Lower lobe of right lung (tissue), 2 donors: ENCODE data around the gene POLK. TPM values are rescaled to one million over a fixed set of nuclear protein-coding genes. Genes with fewer than 3 reads are reported as not detected.

Experiments
- ATAC-seq, 2 donors: fragments of 200-7000 bp; cut with Tn5 transposase; one replicate each; pipeline ENCODE4 v1.9.1; 2020 to 2022; ENCODE audit warnings: mild to moderate bottlenecking in 2 of 2, moderate library complexity in 2 of 2
- DNase-seq: peaks from one replicate; pipeline ENCODE4 v3.0.0-alpha.2; 2020
- H3K27ac ChIP-seq: fragments of 200-600 bp; one replicate; pipeline ENCODE4 v1.8.0; 2022
- H3K27me3 ChIP-seq: fragments of 200-600 bp; one replicate; pipeline ENCODE4 v1.8.0; 2022; ENCODE audit warnings: low read depth
- H3K36me3 ChIP-seq: fragments of 200-600 bp; one replicate; pipeline ENCODE4 v1.8.0; 2022; ENCODE audit warnings: mild to moderate bottlenecking
- H3K4me1 ChIP-seq: fragments of 200-600 bp; one replicate; pipeline ENCODE4 v1.8.0; 2022
- H3K4me3 ChIP-seq: fragments of 200-600 bp; one replicate; pipeline ENCODE4 v1.8.0; 2022; ENCODE audit warnings: mild to moderate bottlenecking
- H3K9me3 ChIP-seq: fragments of 200-600 bp; one replicate; pipeline ENCODE4 v1.8.0; 2022
- CTCF ChIP-seq: fragments of 200-600 bp; IDR thresholded peaks from one replicate; pipeline ENCODE4 v1.8.0; 2022; ENCODE audit warnings: antibody characterized with exemption, mild to moderate bottlenecking
- intact Hi-C: fragments of 100-400 bp; cut with DNase I; formaldehyde crosslinking; loops from one replicate; pipeline ENCODE4 v1.11.0; 2022
- total RNA-seq: library from RNA; stranded (reverse); fragmentation: NEBNext Ultra II Directional; extraction: Animal tissue kit (Norgen Biotek cat#: 25700); gene quantifications from one replicate; pipeline ENCODE4 v1.2.1, GENCODE V29; 2021
- donor health status: DM: no; HTN: yes; CAD: no; lungs with severe emphysema.

The POLK gene
- total RNA-seq, 1 donor from 2014 or later, result 39.6 TPM

GRCh38 chr5:75550597-75550996 lies 38.9 kb downstream of the POLK start:
- ATAC-seq (no peak), DNase-seq (no peak)
- Histone ChIP-seq H3K36me3 (peaks cover 27% of the 10 kb centered on the region), H3K4me1 (no peaks in the 10 kb centered on the region), H3K27ac (no peak overlapping the region), H3K27me3 (no peaks in the 10 kb centered on the region), H3K9me3 (no peaks in the 10 kb centered on the region), H3K4me3 (no peak overlapping the region)
- intact Hi-C loops, result no loop called here
- no peak for TF ChIP-seq CTCF

GRCh38 chr5:75551471-75551870 lies 39.8 kb downstream of the POLK start:
- H3K27me3 ChIP-seq, result no peaks in the 10 kb centered on the region
- no peak for ATAC-seq
- H3K9me3 ChIP-seq, result no peaks in the 10 kb centered on the region
- TF ChIP-seq CTCF, result no peak
- H3K4me3 ChIP-seq, result no peak overlapping the region
- DNase-seq, result no peak
- H3K4me1 ChIP-seq, result no peaks in the 10 kb centered on the region
- H3K27ac ChIP-seq, result no peak overlapping the region
- intact Hi-C loops, result no loop called here
- H3K36me3 ChIP-seq, result peaks cover 27% of the 10 kb centered on the region

DNA sequence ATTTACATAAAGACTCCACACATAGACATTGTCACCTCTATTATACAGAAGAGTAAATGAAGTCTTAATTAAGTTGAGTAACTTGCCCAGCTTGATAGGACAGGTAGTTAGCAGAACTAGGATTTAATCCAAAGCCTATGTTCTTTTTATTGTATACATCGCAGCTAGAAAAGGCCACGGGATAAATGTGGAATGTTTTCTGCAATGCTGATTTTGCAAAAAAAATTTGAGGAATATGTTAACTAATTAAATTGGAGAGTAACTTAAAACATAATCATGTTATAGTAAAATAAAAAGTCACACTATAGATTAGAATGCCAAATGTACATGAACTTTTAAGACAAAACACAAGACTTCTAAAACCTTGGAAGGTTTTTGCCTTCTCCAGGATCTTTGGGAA lies 41.1 kb downstream of the POLK start:
- H3K36me3 ChIP-seq, result peaks cover 27% of the 10 kb centered on the region

DNA sequence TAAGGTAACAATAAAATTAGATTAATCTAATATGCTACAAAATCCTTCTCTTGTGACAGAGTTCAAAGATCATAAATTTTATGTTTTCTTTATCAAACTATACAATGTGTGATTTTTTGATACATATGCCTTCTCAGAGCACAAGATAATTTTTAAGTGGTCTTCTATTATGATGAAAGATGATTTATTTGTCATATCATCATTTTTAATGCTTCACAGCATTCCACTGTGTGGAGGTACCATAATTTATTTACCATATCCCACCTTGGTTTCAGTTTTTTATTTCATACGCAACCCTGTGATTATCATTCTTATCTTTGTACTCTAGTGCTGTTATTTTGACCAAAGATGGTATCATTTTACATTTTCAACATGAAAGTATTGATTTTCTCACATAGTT lies 41.7 kb downstream of the POLK start:
- no peak for DNase-seq
- TF ChIP-seq CTCF, result no peak
- intact Hi-C loops, result no loop called here
- ATAC-seq, result no peak
- Histone ChIP-seq H3K9me3 (no peaks in the 10 kb centered on the region), H3K4me1 (no peaks in the 10 kb centered on the region), H3K4me3 (no peak overlapping the region), H3K27ac (no peak overlapping the region), H3K27me3 (no peaks in the 10 kb centered on the region), H3K36me3 (peaks cover 27% of the 10 kb centered on the region)

More for the DNA sequence above, 41.1 kb downstream of the POLK start:
- Histone ChIP-seq H3K4me3 (no peak overlapping the region), H3K4me1 (no peaks in the 10 kb centered on the region), H3K27me3 (no peaks in the 10 kb centered on the region), H3K27ac (no peak overlapping the region), H3K9me3 (no peaks in the 10 kb centered on the region)
- no peak for TF ChIP-seq CTCF
- intact Hi-C loops, result no loop called here
- ATAC-seq, result no peak
- no peak for DNase-seq

GRCh38 chr5:75558221-75558620 lies 46.5 kb downstream of the POLK start:
- no peak for TF ChIP-seq CTCF

More at GRCh38 chr5:75558221-75558620, 46.5 kb downstream of the POLK start:
- Histone ChIP-seq H3K27me3 (no peaks in the 10 kb centered on the region), H3K36me3 (peaks cover 15% of the 10 kb centered on the region), H3K9me3 (peaks cover 3% of the 10 kb centered on the region), H3K27ac (no peak overlapping the region), H3K4me3 (no peak overlapping the region), H3K4me1 (no peaks in the 10 kb centered on the region)
- ATAC-seq, result no peak
- intact Hi-C loops, result no loop called here
- DNase-seq, result no peak
